Astrocyte (in vitro differentiated cells and primary cell): ENCODE measurements around the gene USP30.

Experiments used
- CTCF ChIP-seq: IDR thresholded peaks from 2 replicates; pipeline ENCODE4 v1.5.1; 2011; ENCODE audit warnings: low read depth, mild to moderate bottlenecking, inconsistent platforms, low read length, moderate library complexity; ENCODE audit not compliant: insufficient read depth
- EZH2 ChIP-seq: IDR thresholded peaks from 2 replicates; pipeline ENCODE4 v1.6.1; 2012; ENCODE audit warnings: mild to moderate bottlenecking, low read length, inconsistent platforms; ENCODE audit not compliant: insufficient read depth

DNA sequence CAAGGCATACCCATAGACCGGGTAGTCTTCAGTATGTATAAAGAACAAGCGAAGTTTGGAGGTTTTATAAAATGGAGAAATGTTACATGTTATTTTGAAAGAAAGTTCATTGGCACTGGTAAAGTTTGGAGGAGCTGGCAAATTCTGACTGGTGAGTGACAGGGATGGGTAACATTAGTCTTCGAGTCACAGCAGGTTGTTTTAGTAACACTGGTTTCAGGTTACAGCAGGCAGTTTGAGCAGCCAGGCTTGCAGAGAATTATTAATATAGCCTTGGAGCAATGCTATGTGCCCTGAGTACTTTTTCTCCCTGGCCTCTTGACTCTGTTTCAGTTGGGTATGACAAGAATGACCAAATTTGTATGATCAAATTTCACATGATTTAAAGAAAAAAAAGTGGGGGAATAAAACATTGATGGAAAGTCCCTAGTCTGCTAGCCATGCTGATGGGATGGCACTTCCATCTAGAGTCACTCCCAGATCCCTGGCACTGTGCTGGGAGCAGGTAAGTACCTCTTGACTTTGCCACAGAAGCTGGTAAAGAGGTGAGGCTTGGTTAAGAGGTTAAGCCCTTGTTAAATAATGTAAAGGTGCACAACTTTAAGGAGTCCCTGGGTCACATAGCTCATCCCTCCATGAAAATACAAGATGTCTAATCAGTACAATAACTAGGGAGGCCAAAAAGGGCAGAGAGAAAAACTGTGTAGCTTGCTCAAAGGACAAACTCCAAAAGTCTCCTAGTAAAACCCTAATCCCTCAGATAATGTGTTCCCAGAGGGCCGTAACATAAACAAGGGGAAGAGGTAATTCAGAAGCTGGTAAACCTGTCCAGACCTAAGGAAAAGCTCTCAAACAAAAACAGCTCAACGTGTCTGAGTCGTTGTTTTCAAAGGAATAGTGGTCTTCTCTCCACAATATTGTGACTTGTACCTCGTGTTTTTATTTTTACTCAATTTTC is 18.9 kb upstream of the USP30 start:
- TF ChIP-seq CTCF, result no peak
- TF ChIP-seq EZH2, result no peak
